ENCODE measurements around the gene AMN1.

The AMN1 gene

DNA sequence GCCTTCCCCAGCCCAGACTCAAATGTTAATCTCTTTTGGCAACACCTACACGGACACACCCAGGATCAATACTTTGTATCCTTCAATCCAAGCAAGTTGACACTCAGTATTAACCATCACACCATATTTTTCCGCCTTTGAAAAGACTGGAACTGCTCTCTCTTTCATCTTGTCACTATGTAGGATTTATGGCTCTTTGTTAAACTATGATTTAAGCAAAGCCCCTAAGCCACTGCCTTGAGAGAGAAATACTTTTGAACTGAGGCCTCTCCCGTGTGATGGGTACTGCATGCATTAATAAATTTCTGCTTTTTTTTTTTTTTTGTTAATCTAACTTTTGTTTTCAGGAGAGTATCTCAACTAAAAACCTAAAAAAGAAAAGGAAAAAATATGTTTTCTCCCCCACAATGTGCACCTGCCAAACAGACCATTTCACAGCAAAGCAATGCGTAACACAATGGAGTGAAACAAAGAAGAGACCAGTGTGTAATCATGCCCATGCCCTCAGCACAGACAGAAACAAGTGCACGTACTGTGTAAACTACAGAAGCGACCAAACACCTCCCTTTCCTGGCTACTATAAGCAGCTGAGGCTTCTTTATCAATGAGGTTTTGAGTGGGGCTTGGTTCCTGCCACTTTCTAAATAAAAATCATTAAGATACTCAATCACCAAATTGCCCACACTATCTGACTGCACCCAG is 97.6 kb downstream of the AMN1 start:
- no peak for DNase-seq (ENCODE audit: low spot score)

GRCh38 chr12:31629756-31630732 is 98.8 kb downstream of the AMN1 start:
- no peak for DNase-seq (ENCODE audit: low spot score)

GRCh38 chr12:31627456-31628054 is 101.3 kb downstream of the AMN1 start:
- DNase-seq (ENCODE audit: low spot score): no peak

- DNase-seq (ENCODE audit: low spot score): no peak
These were observed 102.4 kb downstream of the AMN1 start for GRCh38 chr12:31626270-31626995.

GRCh38 chr12:31622038-31622437 is 106.8 kb downstream of the AMN1 start:
- DNase-seq (ENCODE audit: low spot score): no peak

All from HuH-7 (cell line).